ENCODE measurements around the gene GDA. TPM values are rescaled to one million over a fixed set of nuclear protein-coding genes. Genes with fewer than 3 reads are reported as not detected.

Gene GDA
- total RNA-seq, 6 donors from 2014 or later = 0.44 to 3.6 TPM; not detected in 4

DNA sequence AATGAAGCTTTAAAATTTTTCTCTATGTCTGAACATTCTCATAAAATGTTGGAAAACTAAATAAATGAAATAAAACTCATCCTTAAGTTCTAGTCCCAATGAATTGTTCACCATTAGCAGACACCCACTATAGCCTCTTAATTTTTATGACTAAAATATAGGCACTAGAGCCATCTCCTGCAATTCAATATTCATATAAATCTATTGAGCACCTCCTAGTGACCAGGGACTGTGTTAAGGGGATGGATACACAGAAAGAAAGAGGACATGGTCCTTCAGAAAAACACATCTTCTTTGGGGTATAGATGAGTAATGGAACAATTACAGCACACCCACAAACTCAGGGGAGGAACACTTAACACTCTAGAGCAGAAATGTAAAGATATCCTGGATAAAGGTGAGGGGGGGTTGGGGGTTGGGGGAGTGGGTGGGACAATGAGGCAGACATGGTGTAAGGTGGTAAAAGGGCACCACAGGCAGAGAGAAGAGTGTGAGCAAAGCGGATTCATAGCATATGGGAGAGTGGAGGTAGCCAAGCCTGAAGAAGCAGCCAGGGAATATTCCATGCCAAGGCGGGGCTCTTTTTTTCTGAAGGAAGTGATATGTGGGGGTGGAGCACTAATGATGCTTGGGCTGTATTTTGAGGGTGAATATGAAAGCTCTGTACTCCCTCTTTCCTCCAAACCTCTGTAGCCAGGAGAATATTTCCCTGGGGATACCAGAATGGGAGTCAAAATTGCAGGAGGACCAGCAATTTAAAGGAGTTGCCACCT lies 3.3 kb upstream of the GDA start:
- no peaks in the 10 kb centered on the region for H3K9me3 ChIP-seq
- H3K36me3 ChIP-seq = no peaks in the 10 kb centered on the region
- no peak overlapping the region for H3K27ac ChIP-seq
- 94 to 97% methylated on average over 2 of the region's 2 CpGs for WGBS, 2 donors
- H3K4me3 ChIP-seq = no peak overlapping the region
- ATAC-seq (ENCODE audit: low FRiP score in 2 of 2) (no peak), DNase-seq (no peak)
- TF ChIP-seq POLR2AphosphoS5 (IDR thresholded peaks at IDR 0.05) = no peak
- TF ChIP-seq EP300 (IDR thresholded peaks at IDR 0.05) = no peak
- TF ChIP-seq POLR2A (IDR thresholded peaks at IDR 0.05) = no peak
- TF ChIP-seq, protein P1, sequence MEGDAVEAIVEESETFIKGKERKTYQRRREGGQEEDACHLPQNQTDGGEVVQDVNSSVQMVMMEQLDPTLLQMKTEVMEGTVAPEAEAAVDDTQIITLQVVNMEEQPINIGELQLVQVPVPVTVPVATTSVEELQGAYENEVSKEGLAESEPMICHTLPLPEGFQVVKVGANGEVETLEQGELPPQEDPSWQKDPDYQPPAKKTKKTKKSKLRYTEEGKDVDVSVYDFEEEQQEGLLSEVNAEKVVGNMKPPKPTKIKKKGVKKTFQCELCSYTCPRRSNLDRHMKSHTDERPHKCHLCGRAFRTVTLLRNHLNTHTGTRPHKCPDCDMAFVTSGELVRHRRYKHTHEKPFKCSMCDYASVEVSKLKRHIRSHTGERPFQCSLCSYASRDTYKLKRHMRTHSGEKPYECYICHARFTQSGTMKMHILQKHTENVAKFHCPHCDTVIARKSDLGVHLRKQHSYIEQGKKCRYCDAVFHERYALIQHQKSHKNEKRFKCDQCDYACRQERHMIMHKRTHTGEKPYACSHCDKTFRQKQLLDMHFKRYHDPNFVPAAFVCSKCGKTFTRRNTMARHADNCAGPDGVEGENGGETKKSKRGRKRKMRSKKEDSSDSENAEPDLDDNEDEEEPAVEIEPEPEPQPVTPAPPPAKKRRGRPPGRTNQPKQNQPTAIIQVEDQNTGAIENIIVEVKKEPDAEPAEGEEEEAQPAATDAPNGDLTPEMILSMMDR (IDR thresholded peaks at IDR 0.05) = no peak
- H3K4me1 ChIP-seq = peaks cover 4 to 9% (median 8%) of the 10 kb centered on the region in 4 donors
- peaks cover 0 to 7% (median 0%) of the 10 kb centered on the region in 4 donors for H3K27me3 ChIP-seq

DNA sequence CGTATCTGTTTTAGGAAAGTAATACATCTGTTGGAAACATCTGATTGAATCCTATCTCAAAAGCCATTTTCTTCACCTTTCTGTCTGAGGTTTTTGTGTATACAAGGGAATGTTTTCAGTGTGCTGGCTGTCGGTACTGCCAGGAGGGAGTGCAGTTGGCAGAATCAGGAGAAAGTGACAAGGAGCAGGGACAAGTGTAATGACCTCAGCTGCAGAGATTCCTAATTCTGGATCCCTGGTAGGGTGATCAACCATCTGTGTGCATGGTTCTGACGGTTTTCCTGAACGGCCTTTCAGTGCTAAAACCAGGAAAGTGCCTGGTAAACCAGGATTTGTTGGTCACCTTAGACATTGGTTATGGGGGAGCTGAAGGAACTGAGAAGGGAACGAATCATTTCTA lies 1.6 kb upstream of the GDA start:
- Histone ChIP-seq H3K27ac (no peak overlapping the region), H3K36me3 (no peaks in the 10 kb centered on the region), H3K4me3 (no peak overlapping the region), H3K9me3 (no peaks in the 10 kb centered on the region), H3K4me1 (peaks cover 4 to 9% (median 8%) of the 10 kb centered on the region in 4 donors), H3K27me3 (peaks cover 0 to 7% (median 0%) of the 10 kb centered on the region in 4 donors)
- 66 to 70% methylated on average over 5 of the region's 5 CpGs for WGBS, 2 donors
- DNase-seq (no peak), ATAC-seq (ENCODE audit: low FRiP score in 2 of 2) (no peak)
- no peak for TF ChIP-seq POLR2AphosphoS5 (IDR thresholded peaks at IDR 0.05)
- TF ChIP-seq POLR2A (IDR thresholded peaks at IDR 0.05) = no peak
- TF ChIP-seq, protein P1 (IDR thresholded peaks at IDR 0.05) = no peak
- TF ChIP-seq EP300 (IDR thresholded peaks at IDR 0.05) = no peak

DNA sequence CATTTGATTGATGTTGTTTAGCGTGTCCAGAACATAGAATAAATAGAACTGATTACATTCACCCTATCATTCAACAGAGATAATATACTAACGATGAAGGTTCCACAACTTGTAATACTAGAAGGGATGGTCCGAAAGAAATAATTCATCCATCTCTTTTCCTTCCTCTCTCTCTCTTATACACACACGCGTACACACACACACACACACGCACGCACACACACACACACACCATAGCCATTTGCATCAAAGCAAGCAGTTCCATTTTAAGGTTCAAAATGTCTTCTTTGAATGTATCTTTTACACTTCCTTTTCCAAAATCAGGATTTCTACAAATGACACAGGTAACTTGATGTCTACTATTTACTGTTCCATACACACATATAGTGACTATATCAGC lies 887 bp downstream of the GDA start:
- DNase-seq (no peak), ATAC-seq (ENCODE audit: low FRiP score in 2 of 2) (no peak)
- H3K27me3 ChIP-seq = peaks cover 0 to 7% (median 0%) of the 10 kb centered on the region in 4 donors
- 77 to 78% methylated on average over 7 of the region's 7 CpGs for WGBS, 2 donors
- H3K9me3 ChIP-seq = no peaks in the 10 kb centered on the region
- no peaks in the 10 kb centered on the region for H3K36me3 ChIP-seq
- H3K27ac ChIP-seq = no peak overlapping the region
- TF ChIP-seq EP300 (IDR thresholded peaks at IDR 0.05) (no peak), POLR2AphosphoS5 (IDR thresholded peaks at IDR 0.05) (no peak), POLR2A (IDR thresholded peaks at IDR 0.05) (no peak)
- TF ChIP-seq, protein P1 (IDR thresholded peaks at IDR 0.05) = no peak
- H3K4me1 ChIP-seq = peaks cover 4 to 9% (median 8%) of the 10 kb centered on the region in 4 donors
- H3K4me3 ChIP-seq = peak overlapping the region in 1 of 4 donors; percentile 32

DNA sequence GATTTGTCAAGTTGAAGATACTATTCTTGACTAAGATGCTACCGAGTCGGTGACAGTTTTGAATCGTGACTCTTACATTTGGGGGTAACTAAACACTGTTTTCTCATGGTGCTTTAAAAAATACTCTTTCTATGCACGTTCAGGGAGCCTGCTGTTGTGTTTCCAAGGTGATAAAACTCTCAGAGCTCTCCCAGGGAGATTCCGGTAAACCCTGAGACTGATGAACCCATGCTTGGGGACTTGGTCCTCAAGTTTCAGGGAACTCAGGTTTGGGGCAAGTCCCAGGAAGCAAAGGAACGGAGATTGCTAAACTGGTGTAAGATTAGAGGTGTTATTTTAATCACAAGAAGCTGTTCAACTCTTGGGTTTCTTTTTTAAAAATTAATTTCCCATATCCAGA lies 1.4 kb downstream of the GDA start:
- no peaks in the 10 kb centered on the region for H3K36me3 ChIP-seq
- H3K27ac ChIP-seq = no peak overlapping the region
- H3K9me3 ChIP-seq = no peaks in the 10 kb centered on the region
- DNase-seq (no peak), ATAC-seq (ENCODE audit: low FRiP score in 2 of 2) (no peak)
- H3K4me1 ChIP-seq = peaks cover 4 to 9% (median 8%) of the 10 kb centered on the region in 4 donors
- WGBS, 2 donors = 65 to 68% methylated on average over 6 of the region's 6 CpGs
- no peak overlapping the region for H3K4me3 ChIP-seq
- H3K27me3 ChIP-seq = peaks cover 0 to 7% (median 0%) of the 10 kb centered on the region in 4 donors
- TF ChIP-seq POLR2AphosphoS5 (IDR thresholded peaks at IDR 0.05) (no peak), EP300 (IDR thresholded peaks at IDR 0.05) (no peak), POLR2A (IDR thresholded peaks at IDR 0.05) (no peak)
- TF ChIP-seq, protein P1 (IDR thresholded peaks at IDR 0.05) = no peak

DNA sequence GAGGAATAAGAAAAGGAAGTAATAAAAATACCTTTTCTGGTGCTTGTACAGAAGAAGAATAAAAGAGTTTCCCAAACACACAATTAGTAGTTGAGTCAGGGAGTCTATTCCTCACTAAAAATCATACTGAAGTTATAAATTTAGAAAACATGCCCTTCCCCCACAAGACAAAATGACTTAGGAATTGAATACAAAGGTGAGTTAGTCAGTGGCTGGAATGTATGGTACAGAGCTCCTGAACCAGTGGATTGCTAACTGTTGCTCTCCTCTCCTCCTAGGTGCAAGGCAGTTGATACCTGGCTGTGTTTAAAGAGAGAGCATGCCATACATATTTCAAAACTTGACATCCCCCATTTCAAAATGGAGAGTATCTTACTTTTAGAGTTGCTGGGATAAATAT lies 1.9 kb downstream of the GDA start:
- Histone ChIP-seq H3K27ac (no peak overlapping the region), H3K9me3 (no peaks in the 10 kb centered on the region), H3K4me3 (no peak overlapping the region), H3K36me3 (no peaks in the 10 kb centered on the region), H3K4me1 (peaks cover 4 to 9% (median 8%) of the 10 kb centered on the region in 4 donors), H3K27me3 (peaks cover 0 to 7% (median 0%) of the 10 kb centered on the region in 4 donors)
- DNase-seq (no peak), ATAC-seq (ENCODE audit: low FRiP score in 2 of 2) (no peak)
- TF ChIP-seq, protein P1 (IDR thresholded peaks at IDR 0.05) = no peak
- TF ChIP-seq EP300 (IDR thresholded peaks at IDR 0.05) (no peak), POLR2A (IDR thresholded peaks at IDR 0.05) (no peak), POLR2AphosphoS5 (IDR thresholded peaks at IDR 0.05) (no peak)

All from upper lobe of left lung (tissue), 6 donors.